Hepatocyte (in vitro differentiated cells): Measurements from ENCODE around the gene DHRS2. TPM values are rescaled to one million over a fixed set of nuclear protein-coding genes. Genes with fewer than 3 reads are reported as not detected.

Source experiments
- DNase-seq: peaks from one replicate; pipeline ENCODE4 v3.0.0-alpha.2; 2016; ENCODE audit warnings: low spot score
- H2AFZ ChIP-seq: fragments of 200-600 bp; sonication (generic); 2 replicates; pipeline ENCODE4 v1.6.0; 2016; ENCODE audit warnings: antibody characterized with exemption, mild to moderate bottlenecking
- H3K27ac ChIP-seq: fragments of 200-600 bp; sonication (generic); 2 replicates; pipeline ENCODE4 v1.5.1; 2016; ENCODE audit warnings: mild to moderate bottlenecking
- H3K27me3 ChIP-seq: fragments of 200-600 bp; sonication (generic); 2 replicates; pipeline ENCODE4 v1.6.1; 2016
- H3K36me3 ChIP-seq: fragments of 200-600 bp; sonication (generic); replicated peaks from 2 replicates; pipeline ENCODE4 v1.5.1; 2016; ENCODE audit warnings: low read depth; ENCODE audit not compliant: insufficient read depth
- H3K4me1 ChIP-seq: fragments of 200-600 bp; sonication (generic); 2 replicates; pipeline ENCODE4 v1.5.1; 2016; ENCODE audit warnings: mild to moderate bottlenecking, moderate library complexity; ENCODE audit not compliant: insufficient read depth
- H3K4me2 ChIP-seq: fragments of 200-600 bp; sonication (generic); 2 replicates; pipeline ENCODE4 v1.6.0; 2016
- H3K4me3 ChIP-seq: fragments of 200-600 bp; sonication (generic); 2 replicates; pipeline ENCODE4 v1.5.1; 2016; ENCODE audit warnings: mild to moderate bottlenecking
- H3K79me2 ChIP-seq: fragments of 200-600 bp; sonication (generic); 2 replicates; pipeline ENCODE4 v1.6.0; 2017; ENCODE audit warnings: mild to moderate bottlenecking
- H3K9me2 ChIP-seq: fragments of 200-600 bp; sonication (generic); replicated peaks from 2 replicates; pipeline ENCODE4 v1.6.0; 2017; ENCODE audit warnings: mild to moderate bottlenecking; ENCODE audit not compliant: insufficient read depth
- H3K9me3 ChIP-seq: fragments of 200-600 bp; sonication (generic); 2 replicates; pipeline ENCODE4 v1.5.1; 2016; ENCODE audit warnings: low read depth, mild to moderate bottlenecking
- H4K20me1 ChIP-seq: fragments of 200-600 bp; sonication (generic); 2 replicates; pipeline ENCODE4 v1.6.0; 2016; ENCODE audit warnings: mild to moderate bottlenecking; ENCODE audit not compliant: insufficient read depth, poor library complexity, severe bottlenecking
- CTCF ChIP-seq: fragments of 200-600 bp; sonication (generic); IDR thresholded peaks from 2 replicates; pipeline ENCODE4 v1.5.1; 2016; ENCODE audit warnings: antibody characterized with exemption, mild to moderate bottlenecking; ENCODE audit not compliant: poor library complexity
- EZH2 ChIP-seq: fragments of 200-600 bp; sonication (generic); IDR thresholded peaks from 2 replicates; pipeline ENCODE4 v1.6.1; 2016; ENCODE audit warnings: antibody characterized with exemption, mild to moderate bottlenecking, borderline replicate concordance
- EZH2phosphoT487 ChIP-seq: fragments of 200-600 bp; sonication (generic); IDR thresholded peaks from one replicate; pipeline ENCODE4 v1.6.1; 2018; ENCODE audit warnings: antibody characterized with exemption, mild to moderate bottlenecking, low read depth, moderate library complexity; ENCODE audit not compliant: unreplicated experiment, severe bottlenecking
- WGBS: methylation state at CpG from one replicate; pipeline ENCODE4 v1.1.6; 2016; ENCODE audit warnings: low lambda C conversion rate; ENCODE audit errors: missing lambda C conversion rate; 5-methylcytosine and 5-hydroxymethylcytosine counted together
- polyA plus RNA-seq: library from polyadenylated mRNA; unstranded; fragments of >200 nt; fragmentation: Nextera tagmentation; extraction: Ambion mirVana; gene quantifications from 2 replicates; pipeline ENCODE4 v1.2.1, GENCODE V29; 2016
- total RNA-seq: library from RNA; depleted of rRNA; stranded (reverse); fragments of >200 nt; gene quantifications from 2 replicates; pipeline ENCODE4 v1.2.3, GENCODE V29; 2014

The DHRS2 gene
- total and polyA plus RNA-seq, 2 experiments from 2014 or later: 10.4 to 14.2 TPM

GRCh38 chr14:23601424-23601823 lies 34.7 kb upstream of the DHRS2 start:
- H3K9me3 ChIP-seq: no peaks in the 10 kb centered on the region
- no peaks in the 10 kb centered on the region for H4K20me1 ChIP-seq
- no peak overlapping the region for H3K27ac ChIP-seq
- no peaks in the 10 kb centered on the region for H3K36me3 ChIP-seq
- H3K4me2 ChIP-seq: no peak overlapping the region
- H3K79me2 ChIP-seq: no peaks in the 10 kb centered on the region
- H3K27me3 ChIP-seq: no peaks in the 10 kb centered on the region
- H3K4me3 ChIP-seq: no peak overlapping the region
- H2AFZ ChIP-seq: no peak overlapping the region
- no peaks in the 10 kb centered on the region for H3K4me1 ChIP-seq
- DNase-seq: no peak
- TF ChIP-seq EZH2phosphoT487 (no peak), EZH2 (no peak), CTCF (no peak)
- H3K9me2 ChIP-seq: no peaks in the 10 kb centered on the region

- no peak overlapping the region for H3K4me3 ChIP-seq
- no peaks in the 10 kb centered on the region for H3K4me1 ChIP-seq
- no peaks in the 10 kb centered on the region for H3K36me3 ChIP-seq
- TF ChIP-seq CTCF (no peak), EZH2 (no peak), EZH2phosphoT487 (no peak)
- no peaks in the 10 kb centered on the region for H3K9me2 ChIP-seq
- no peaks in the 10 kb centered on the region for H3K79me2 ChIP-seq
- WGBS: 52% methylated on average over 1 of the region's 1 CpG
- no peak for DNase-seq
- H2AFZ ChIP-seq: no peak overlapping the region
- no peaks in the 10 kb centered on the region for H3K9me3 ChIP-seq
- no peaks in the 10 kb centered on the region for H4K20me1 ChIP-seq
- H3K27me3 ChIP-seq: no peaks in the 10 kb centered on the region
- H3K27ac ChIP-seq: peak overlapping the region; percentile 12
- no peak overlapping the region for H3K4me2 ChIP-seq
These were observed 34.4 kb upstream of the DHRS2 start for GRCh38 chr14:23601845-23602180.

- TF ChIP-seq CTCF: no peak
- TF ChIP-seq EZH2: no peak
- TF ChIP-seq EZH2phosphoT487: no peak
- Histone ChIP-seq H3K9me2 (no peaks in the 10 kb centered on the region), H3K4me3 (no peak overlapping the region), H3K79me2 (no peaks in the 10 kb centered on the region), H3K4me1 (no peaks in the 10 kb centered on the region), H3K27me3 (no peaks in the 10 kb centered on the region), H4K20me1 (no peaks in the 10 kb centered on the region), H3K9me3 (no peaks in the 10 kb centered on the region), H3K4me2 (no peak overlapping the region), H3K36me3 (no peaks in the 10 kb centered on the region), H2AFZ (no peak overlapping the region), H3K27ac (peak overlapping the region; percentile 12)
- DNase-seq: no peak
- WGBS: 77% methylated on average over 12 of the region's 12 CpGs
These were observed 33.7 kb upstream of the DHRS2 start for GRCh38 chr14:23602181-23603095.
